Fibroblast of peridontal ligament (primary cell): Measurements from ENCODE around the gene RPN2.

Experiments
- DNase-seq: peaks from one replicate; pipeline ENCODE4 v3.0.0-alpha.2; 2010; ENCODE audit errors: extremely low read depth

RPN2 gene

DNA sequence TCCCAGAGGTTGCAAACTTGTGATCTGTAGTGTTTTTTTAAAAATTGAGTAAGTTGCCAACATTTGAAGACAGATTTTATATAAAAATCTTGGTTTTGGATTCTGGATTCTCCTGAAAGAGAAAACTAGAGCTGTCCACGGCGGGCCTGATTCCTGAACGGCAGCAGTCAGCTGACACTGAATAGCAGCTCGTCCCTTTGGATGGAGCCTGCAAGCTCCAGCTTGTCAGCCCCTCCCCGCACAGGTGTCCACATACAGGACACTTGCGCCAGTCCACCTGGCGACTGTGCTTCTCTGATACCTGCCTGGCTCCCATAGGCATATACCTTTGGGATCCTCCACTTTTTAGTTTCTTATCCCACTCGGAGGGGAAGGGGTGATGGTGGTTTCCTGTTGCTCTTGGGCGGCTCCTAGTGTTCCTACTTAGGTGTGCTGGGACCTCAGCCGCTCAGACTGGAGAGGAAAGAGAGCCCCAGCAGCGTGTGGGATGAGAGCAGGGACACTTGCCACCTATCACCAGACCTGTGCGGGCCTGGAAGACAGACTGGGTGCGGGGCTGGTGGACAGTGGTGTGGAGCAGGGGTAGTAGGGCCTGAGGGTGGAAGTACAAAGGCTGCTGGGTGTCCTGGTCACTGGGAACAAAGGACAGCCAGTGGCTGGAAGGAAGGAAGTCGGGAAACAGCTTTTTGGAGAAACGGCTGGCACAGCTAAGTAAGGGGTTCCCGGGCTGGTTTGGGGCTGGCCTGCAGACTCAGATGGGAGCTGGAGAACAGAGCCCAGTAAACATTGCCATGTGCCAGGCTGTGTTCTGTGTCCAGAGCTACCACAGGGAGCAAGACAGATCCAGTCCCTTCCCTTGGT, 64.2 kb downstream of the RPN2 start:
- DNase-seq, result no peak

DNA sequence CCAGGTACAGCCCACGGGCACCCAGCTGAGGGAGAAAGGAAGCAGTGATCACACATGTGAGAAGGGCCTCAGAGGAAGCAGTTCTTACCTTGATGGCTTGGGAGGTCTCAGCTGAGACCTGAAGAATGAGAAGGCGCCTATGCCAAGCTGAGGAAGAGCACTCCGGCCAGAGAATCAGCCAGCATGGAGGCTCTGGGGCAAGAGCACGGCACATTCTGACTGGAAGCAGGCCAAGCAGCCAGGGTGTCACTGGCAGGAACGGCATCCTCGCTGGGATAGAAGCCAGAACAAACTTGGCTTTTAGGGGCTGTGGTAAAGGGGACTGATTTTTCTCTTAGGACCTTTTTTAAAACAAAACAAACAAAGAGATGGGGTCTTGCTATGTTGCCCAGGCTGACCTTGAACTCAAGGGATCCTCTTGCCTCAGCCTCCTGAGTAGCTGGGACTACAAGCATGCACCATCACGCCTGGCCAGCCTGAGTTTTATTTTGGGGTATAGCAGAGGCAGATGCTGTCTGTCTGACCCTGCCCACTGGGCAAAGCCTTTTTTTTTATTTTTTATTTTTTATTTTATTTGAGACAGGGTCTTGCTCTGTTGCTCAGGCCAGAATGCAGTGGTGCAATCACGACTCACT, 64.9 kb downstream of the RPN2 start:
- DNase-seq, result no peak

DNA sequence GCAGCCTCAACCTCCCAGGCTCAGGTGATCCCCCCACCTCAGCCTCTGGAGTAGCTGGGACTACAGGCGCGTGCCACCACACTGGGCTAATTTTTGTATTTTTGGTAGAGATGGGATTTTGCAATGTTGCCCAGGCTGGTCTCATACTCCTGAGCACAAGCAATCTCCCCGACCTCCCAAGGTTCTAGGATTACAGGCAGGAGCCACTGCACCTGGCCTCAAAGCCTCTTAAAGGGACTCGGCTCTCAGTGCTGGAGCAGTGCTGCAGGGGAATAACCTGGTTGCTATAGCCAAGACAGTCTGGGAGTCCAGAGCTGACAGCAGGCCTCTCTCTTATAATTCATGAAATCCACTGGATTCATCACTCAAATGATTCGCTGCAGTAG, 65.4 kb downstream of the RPN2 start:
- DNase-seq, result no peak

DNA sequence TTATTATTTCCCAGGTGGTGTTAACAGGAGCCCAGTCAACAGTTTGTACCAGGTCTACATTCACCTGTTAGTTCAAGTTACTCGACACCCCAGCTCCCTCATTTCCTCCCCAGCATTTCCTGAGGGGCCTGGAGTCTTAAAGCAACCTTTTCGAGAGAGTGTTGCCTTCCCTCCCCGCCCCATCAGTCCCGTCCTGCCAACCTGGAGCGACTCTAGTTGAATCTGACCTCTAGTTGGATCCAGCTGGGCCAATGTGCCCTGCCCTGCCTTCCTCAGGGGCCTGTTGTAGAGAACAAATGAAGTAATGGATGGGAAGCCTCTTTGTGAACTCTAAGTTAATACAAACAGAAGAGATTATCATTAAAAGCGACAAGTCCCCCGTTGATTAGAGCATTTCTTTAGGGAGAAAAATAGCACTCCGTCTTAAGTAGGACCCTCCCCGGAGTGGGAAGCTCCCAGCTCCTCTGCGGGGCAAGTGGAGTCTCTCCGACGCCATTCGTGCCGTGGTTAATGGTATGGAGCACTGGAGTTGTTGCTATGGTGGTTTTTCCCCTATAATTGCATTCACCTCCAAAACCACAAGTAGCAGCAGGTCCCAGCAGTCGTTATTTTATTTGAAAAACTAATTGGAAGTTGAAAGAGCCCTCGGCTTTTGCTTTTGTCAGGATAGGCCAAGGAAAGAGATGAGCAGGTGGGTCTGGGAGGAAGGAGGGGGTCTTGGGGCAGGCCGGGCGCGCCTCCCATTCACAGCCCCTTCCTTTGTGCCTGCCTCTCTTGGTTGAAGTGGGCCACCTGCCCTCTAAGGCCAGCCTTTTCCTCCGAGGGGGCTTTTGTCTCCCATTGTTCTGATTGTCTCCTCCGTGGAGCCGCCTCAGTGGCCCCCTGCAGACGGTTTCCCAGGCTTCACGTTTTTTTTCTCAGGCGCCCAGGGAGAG, 66.4 kb downstream of the RPN2 start:
- no peak for DNase-seq

GRCh38 chr20:37246736-37247135, 67.6 kb downstream of the RPN2 start:
- no peak for DNase-seq

DNA sequence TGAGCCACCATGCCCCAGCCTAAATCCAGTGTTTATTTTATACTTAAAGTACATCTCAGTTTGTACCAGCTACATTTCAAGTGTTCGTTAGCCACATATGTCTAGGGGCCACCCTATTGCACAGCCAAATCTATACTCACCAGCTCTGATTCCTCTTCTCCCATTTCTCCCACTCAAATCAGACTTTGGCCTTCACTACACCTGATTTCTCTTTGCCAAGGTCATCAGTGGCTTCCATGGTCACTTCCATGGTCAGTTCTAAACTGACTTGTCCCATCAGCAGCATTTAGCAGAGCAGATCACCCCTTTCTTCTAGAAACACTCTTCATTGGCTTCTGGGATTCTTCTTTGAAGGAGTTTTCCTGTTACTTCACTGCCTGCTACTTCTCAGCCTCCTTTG, 68.4 kb downstream of the RPN2 start:
- no peak for DNase-seq

DNA sequence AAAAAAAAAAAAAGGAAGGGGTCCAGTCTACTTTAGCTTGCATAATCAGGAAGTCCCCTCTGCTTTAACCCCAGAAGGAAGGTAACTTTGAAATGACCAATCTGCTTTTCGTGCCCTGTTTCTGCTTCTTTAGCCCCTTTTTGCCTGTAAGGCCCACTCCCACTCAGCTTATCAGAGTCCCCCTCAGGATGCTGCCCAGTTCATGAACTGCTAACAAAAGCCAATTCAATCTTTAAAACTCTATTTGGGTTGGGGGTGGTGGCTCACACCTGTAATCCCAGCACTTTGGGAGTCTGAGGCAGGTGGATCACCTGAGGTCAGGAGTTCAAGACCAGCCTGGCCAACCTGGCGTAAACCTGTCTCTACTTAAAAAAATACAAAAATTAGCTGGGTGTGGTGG, 70.2 kb downstream of the RPN2 start:
- no peak for DNase-seq

- no peak for DNase-seq
Observed at GRCh38 chr20:37251825-37252477, 72.8 kb downstream of the RPN2 start.

GRCh38 chr20:37253087-37253486, 74.0 kb downstream of the RPN2 start:
- no peak for DNase-seq

- DNase-seq, result no peak
Observed at GRCh38 chr20:37254114-37254878, 75.2 kb downstream of the RPN2 start.

DNA sequence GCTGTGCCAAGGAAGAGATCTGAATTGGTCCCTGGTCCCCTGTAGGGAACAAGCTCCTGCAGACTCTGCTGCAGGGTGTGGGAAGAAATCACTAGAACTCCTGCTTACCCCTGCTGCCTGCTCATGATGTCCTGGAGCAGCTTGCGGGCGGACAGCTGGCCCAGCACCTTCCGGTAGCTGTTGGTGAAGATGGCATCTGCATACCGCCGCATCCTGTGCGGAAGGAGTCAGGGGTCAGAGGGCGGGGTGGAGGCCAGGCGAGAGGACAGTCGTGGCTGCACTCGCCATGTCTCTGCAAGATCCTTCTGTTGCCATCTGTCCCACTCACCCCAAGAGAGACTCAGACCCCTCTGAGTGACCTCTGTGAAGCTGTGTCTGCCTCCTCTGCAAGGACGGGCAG, 77.2 kb downstream of the RPN2 start:
- no peak for DNase-seq

GRCh38 chr20:37257530-37257929, 78.4 kb downstream of the RPN2 start:
- no peak for DNase-seq

DNA sequence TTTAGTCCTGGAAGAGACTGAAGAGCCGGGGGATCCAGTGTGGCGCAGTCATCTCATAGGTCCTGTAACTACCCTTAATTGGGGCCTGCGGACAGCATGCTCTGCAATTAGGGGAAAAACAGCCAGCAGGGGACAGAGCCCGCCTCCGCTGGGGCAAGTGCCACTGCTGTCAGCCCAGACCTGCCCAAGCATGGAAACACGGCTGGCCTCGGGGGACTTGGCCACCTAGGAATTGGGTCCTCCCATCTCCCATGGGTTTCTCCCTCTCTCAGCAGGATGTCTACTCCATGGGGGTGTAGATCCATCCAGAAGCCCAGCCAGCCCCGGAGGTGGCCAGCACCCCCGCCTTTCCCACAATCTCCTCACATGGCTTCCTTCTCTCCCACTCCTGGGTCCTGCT, 78.9 kb downstream of the RPN2 start:
- DNase-seq, result no peak

DNA sequence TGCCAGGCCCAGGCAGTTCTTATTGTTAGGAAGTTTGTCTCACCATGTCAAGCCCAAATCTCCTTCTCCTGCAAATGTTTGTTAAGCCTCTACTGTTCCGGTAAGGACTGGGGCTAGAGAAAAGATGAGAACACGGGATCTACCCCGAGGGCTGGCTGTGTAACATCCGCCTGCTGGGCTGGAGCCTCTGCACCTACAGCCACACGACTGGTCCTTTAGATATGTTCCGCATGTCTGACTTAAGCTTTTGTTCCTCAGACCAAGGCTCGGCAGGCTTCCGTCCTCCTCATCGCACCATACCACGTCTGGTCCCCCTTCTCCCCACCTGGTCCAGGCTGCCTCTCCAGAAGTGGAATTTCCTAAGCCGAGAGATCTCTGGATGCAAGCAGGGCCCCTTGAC, 79.9 kb downstream of the RPN2 start:
- DNase-seq, result no peak

DNA sequence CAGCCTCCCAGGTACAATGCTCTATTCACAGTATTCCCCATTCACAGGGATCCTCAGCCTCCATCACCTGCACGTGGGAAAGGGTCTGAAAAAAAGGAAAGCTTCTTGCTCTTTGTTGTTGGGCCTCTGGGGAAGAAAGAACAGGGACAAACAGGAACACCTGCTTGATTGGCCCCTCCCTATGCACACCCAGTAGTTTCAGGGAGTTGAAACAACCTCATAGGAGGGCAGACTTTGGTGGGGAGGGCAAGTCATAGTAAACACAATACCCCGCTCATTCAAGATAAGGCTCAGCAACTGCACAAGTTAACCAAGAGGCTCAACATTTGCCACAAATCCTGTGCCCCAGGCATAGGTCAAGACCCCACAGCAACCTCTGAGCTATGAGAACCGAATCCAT, 80.7 kb downstream of the RPN2 start:
- no peak for DNase-seq

GRCh38 chr20:37260923-37261322, 81.8 kb downstream of the RPN2 start:
- no peak for DNase-seq

DNA sequence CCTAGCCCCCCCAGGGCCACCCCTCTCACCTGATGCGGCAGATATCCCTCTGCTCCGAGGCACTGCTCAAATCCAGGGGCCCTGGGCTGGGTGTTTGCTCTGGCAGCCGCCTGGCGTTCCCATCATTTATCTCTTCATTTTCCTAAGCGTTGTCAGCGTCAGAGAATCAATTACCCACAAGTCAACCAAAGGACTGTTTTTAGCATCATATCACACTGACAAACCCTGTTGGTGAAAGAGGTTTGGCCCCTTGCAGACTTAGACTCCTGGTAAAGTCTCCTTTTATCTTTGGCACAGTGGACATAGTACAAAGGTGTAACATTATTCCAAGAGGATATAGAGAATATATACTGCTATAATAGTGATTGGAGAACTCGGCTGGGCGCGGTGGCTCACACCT, 82.6 kb downstream of the RPN2 start, which contains the start of gene GHRH:
Gene GHRH (minus strand): TSS at position 101 of the 400 bp plus-strand sequence. CDS start 4,925 bp downstream, outside the sequence.
- DNase-seq, result no peak

DNA sequence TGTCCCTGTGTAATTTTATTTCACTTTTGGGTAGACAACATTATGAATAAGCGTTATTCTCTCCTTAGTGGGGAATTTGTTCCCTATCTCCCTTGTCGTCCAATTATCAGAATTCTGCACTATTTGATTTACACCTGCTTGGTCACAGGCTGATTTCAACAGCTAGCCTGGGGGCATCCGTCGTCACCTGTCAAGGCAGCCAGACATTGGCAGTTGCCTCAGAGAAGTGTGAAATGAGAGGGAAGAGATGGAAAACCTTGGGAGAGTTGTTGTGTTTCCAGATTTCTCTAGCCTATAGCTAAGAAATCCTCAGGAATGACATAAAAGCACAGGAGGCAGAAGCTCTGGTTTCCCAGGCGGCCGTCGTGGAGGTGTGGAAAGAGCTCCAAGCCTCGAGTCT, 83.4 kb downstream of the RPN2 start:
- no peak for DNase-seq

DNA sequence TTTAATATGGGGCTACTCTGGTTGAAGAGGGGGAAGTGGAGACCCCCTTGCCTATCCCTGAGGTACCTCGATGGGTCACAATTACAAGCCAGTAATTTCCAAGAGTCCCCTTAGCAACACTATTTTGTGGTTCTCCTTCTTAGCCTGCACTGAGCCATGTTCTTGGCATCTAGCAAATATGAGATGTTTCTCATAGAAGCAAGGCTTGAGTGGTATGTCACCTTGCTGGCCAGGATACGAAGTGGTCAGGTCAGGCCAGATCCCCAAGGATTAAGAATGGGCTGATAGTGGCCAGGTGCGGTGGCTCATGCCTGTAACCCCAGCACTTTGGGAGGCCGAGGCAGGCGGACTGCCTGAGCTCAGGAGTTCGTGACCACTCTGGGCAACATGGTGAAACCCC, 84.6 kb downstream of the RPN2 start:
- DNase-seq, result no peak

DNA sequence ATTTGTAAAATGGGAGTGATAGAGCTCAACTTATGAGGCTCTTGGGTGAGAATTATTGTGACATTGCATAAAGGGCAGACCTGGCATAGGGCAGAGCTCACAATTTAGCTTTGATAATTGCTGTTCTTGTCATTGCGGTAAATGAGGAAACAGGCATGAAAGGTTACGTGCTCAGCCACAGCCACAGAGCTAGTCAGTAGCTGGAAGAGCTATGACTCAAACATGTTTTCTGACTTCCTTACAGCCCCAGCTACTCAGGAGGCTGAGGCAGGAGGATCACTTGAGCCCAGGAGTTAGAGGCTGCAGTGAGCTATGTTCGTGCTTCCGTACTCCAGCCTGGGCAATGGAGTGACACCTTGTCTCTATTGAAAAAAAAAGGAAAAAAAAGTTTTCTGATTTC, 86.0 kb downstream of the RPN2 start:
- peak; percentile 26 for DNase-seq
